T-cell (primary cell): Measurements from ENCODE around the gene MOBP. TPM values are rescaled to one million over a fixed set of nuclear protein-coding genes. Genes with fewer than 3 reads are reported as not detected.
"Not testable (repeated sequence)": the region's sequence is repeated elsewhere in the genome, so short reads cannot be mapped to it uniquely, and the experiment has no call there.

Experiments used
- ATAC-seq, 4 experiments: fragments of 200-7000 bp in 3 of 4; fragments of 150-1000 bp in 1 of 4; cut with Tn5 transposase; replicated peaks in 1 of 4; 1 replicate in 3 of 4; 2 replicates in 1 of 4; pipeline ENCODE4 v1.10.0; 2021; ENCODE audit warnings: moderate library complexity in 3 of 4, mild to moderate bottlenecking in 2 of 4, moderate number of reproducible peaks in 1 of 4
- CTCF ChIA-PET, 2 donors: fragments of 300-600 bp; sonication (Branson Sonifier 250); formaldehyde crosslinking; loops; one replicate each; lab custom pipeline; 2022; ENCODE audit warnings: antibody characterized with exemption in 2 of 2; lab: Charles Lee
- POLR2A ChIA-PET, 2 donors: fragments of 300-600 bp; sonication (Branson Sonifier 250); formaldehyde crosslinking; loops; one replicate each; lab custom pipeline; 2022; ENCODE audit warnings: antibody characterized with exemption in 2 of 2; lab: Charles Lee
- DNase-seq, 35 experiments: peaks; one replicate each; pipeline versions ENCODE4 v3.0.0 to v3.0.0-alpha.2; 2013 to 2023
- H3K27ac ChIP-seq: one replicate; pipeline ENCODE4 v1.5.1; 2013; ENCODE audit warnings: low read length
- H3K27me3 ChIP-seq, 2 experiments: replicated peaks in 1 of 2; 1 replicate in 1 of 2; 2 replicates in 1 of 2; pipeline versions ENCODE4 v1.6.1 to v1.7.0; 2013; ENCODE audit warnings: low read length in 1 of 2, mixed read lengths in 1 of 2; ENCODE audit not compliant: control insufficient read depth in 2 of 2, insufficient read depth in 2 of 2; ENCODE audit errors: extremely low read depth in 1 of 2
- H3K36me3 ChIP-seq, 2 donors: 1 replicate in 1 of 2; 2 replicates in 1 of 2; pipeline versions ENCODE4 v1.6.1 to v1.7.0; 2013; ENCODE audit warnings: low read length in 1 of 2; ENCODE audit not compliant: control insufficient read depth in 2 of 2, insufficient read depth in 1 of 2; ENCODE audit errors: extremely low read depth in 1 of 2
- H3K4me1 ChIP-seq, 2 experiments: 1 replicate in 1 of 2; 2 replicates in 1 of 2; pipeline versions ENCODE4 v1.6.1 to v1.7.0; 2013; ENCODE audit warnings: low read length in 2 of 2, mixed read lengths in 1 of 2; ENCODE audit not compliant: insufficient read depth in 2 of 2, control insufficient read depth in 1 of 2; ENCODE audit errors: extremely low read depth in 1 of 2
- H3K4me3 ChIP-seq, 2 donors: 1 replicate in 1 of 2; 2 replicates in 1 of 2; pipeline versions ENCODE4 v1.5.1 to v1.7.0; 2013; ENCODE audit warnings: mild to moderate bottlenecking in 2 of 2, low read length in 1 of 2, moderate library complexity in 1 of 2; ENCODE audit not compliant: control insufficient read depth in 1 of 2; ENCODE audit errors: extremely low read depth in 1 of 2
- H3K9me3 ChIP-seq: 2 replicates; pipeline ENCODE4 v1.7.0; 2013
- H3K27ac Mint-ChIP-seq, 2 donors: one replicate each; pipeline ENCODE4 v1.8.0; 2020 to 2021; ENCODE audit warnings: mild to moderate bottlenecking in 2 of 2, mixed read lengths in 2 of 2
- H3K27me3 Mint-ChIP-seq, 2 donors: one replicate each; pipeline ENCODE4 v1.8.0; 2021 to 2022; ENCODE audit warnings: mixed read lengths in 2 of 2
- H3K36me3 Mint-ChIP-seq: one replicate; pipeline ENCODE4 v1.8.0; 2021; ENCODE audit warnings: mixed read lengths
- H3K4me1 Mint-ChIP-seq, 3 donors: one replicate each; pipeline ENCODE4 v1.8.0; 2020 to 2022; ENCODE audit warnings: mixed read lengths in 3 of 3, mild to moderate bottlenecking in 1 of 3
- H3K4me3 Mint-ChIP-seq, 3 donors: one replicate each; pipeline ENCODE4 v1.8.0; 2020 to 2022; ENCODE audit warnings: mild to moderate bottlenecking in 3 of 3, mixed read lengths in 3 of 3, moderate library complexity in 3 of 3
- H3K9me3 Mint-ChIP-seq, 3 donors: one replicate each; pipeline ENCODE4 v1.8.0; 2020 to 2022; ENCODE audit warnings: mixed read lengths in 3 of 3
- WGBS: methylation state at CpG from one replicate; pipeline ENCODE4 v1.1.5; 2013; ENCODE audit warnings: missing lambda C conversion rate; ENCODE audit not compliant: insufficient coverage; 5-methylcytosine and 5-hydroxymethylcytosine counted together
- total RNA-seq, 35 experiments: library from RNA in 6 of 35; stranded (reverse) in 6 of 35; fragments of 120-200 nt in 1 of 35; gene quantifications; one replicate each; pipeline versions ENCODE4 v1.2.1 to v1.2.4 and lab custom pipeline; 2013 to 2026

The MOBP gene
- total RNA-seq, 5 donors from 2014 or later (not counting 1 experiment from before 2014, with no cell fraction given) = 0.20 TPM; not detected in 4

DNA sequence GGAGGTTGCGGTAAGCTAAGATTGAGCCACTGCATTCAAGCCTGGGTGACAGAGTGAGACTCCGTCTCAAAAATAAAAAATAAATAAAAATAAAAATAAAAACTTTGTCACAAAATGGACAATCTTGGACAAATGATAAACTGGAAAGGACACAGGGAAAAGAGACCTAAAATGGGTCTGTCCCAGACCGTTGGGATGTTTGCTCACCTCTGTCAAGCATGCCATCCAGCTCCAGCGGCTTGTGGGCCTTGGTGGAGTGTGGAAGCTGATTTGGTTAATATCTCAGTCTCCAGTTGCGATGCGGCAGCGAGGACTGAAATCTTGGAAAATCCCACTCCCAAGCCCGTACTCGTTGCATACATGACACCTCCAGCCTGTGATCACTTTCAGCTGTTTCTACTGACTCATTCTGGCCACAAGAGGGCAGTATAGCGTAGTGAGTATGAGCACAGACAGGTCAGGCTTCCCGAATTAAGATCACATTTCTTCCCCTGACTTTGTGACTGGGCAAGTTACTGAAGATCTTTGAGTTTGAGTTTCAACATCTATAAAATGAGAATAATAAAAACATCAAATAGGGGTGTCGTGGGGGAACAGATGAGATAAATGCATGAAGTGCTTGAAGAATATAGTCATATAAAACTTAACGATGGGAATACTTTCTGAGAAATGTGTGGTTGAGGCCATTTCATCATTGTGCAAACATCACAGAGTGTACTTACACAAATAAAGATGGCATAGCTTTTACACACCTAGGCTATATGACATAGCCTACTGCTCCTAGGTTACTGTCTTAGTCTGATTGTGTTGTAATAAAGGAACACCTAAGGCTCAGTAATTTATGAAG lies 19.6 kb upstream of the MOBP start:
- Histone ChIP-seq H3K4me3 (no peak overlapping the region), H3K4me1 (peaks cover 2% of the 10 kb centered on the region in 2 experiments), H3K36me3 (no peaks in the 10 kb centered on the region), H3K27ac (no peak overlapping the region), H3K27me3 (peaks cover 0 to 2% of the 10 kb centered on the region in 2 experiments), H3K9me3 (no peaks in the 10 kb centered on the region)
- ChIA-PET CTCF (interaction anchor here (0.6 to 2.3 kb wide), 8 partner anchors 11 to 869 kb away, joined by 3 to 12 read pairs (median 3); partner anchors contain the start of gene RPSA (in 1 of the 2)), POLR2A (interaction anchor here in 1 of 2 donors (1.3 kb wide), 1 partner anchor 40 kb away, joined by 3 read pairs; no protein-coding TSS in a partner anchor)
- no CpG with 5 or more reads among the region's 13 CpGs for WGBS
- Mint-ChIP-seq H3K4me3 (no peak overlapping the region), H3K27me3 (peaks cover 3 to 5% of the 10 kb centered on the region in 2 donors), H3K36me3 (no peaks in the 10 kb centered on the region), H3K4me1 (peaks cover 0 to 4% (median 1%) of the 10 kb centered on the region in 3 donors), H3K9me3 (no peaks in the 10 kb centered on the region), H3K27ac (no peak overlapping the region)
- peak; percentile 74 to 79 (median 76) for ATAC-seq
- DNase-seq = peak in 33 of 35 experiments; percentile 9 to 86 (median 35)

DNA sequence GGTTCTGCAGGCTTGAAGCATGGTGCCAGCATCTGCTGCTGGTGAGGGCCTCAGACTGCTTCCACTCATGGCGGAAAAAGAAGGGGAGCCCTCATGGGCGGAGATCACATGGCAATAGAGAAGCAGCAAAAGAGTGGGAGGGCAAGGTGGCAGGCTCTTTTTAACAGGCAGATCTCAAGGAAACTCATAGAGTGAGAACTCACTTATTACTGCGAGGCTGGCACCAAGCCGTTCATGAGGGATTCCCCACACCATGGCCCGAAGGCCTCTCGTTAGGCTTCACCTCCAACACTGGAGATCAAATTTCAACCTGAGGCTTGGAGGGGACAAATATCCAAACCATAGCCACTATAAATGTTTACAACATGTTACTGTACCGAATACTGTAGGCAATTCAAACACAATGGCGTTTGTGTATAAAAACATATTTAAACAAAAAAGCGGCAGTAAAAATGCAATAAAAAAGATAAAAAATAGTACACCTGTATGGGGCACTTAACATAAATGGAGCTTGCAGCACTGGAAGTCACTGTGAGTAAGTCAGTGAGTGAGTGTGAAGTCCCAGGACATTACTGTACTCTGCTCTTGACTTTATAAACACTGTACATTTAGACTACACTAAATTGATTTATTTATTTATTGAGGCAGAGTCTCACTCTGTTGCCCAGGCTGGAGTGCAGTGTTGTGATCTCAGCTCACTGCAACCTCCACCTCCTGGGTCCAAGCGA lies 18.8 kb upstream of the MOBP start:
- H3K27me3 Mint-ChIP-seq = peaks cover 3 to 9% of the 10 kb centered on the region in 2 donors
- H3K9me3 Mint-ChIP-seq = no peaks in the 10 kb centered on the region
- no peak overlapping the region for H3K27ac Mint-ChIP-seq
- H3K27ac ChIP-seq = no peak overlapping the region
- no peak overlapping the region for H3K4me3 ChIP-seq
- ChIA-PET POLR2A (no interaction called here), CTCF (interaction anchor here in 1 of 2 donors (0.6 to 1.4 kb wide), 3 partner anchors 10 to 71 kb away, joined by 3 read pairs; no protein-coding TSS in a partner anchor)
- no peaks in the 10 kb centered on the region for H3K36me3 Mint-ChIP-seq
- H3K4me1 ChIP-seq = peaks cover 2% of the 10 kb centered on the region in 2 experiments
- H3K36me3 ChIP-seq = no peaks in the 10 kb centered on the region
- 83% methylated on average over 4 of the region's 10 CpGs for WGBS
- peaks cover 0 to 4% (median 1%) of the 10 kb centered on the region in 3 donors for H3K4me1 Mint-ChIP-seq
- H3K9me3 ChIP-seq = no peaks in the 10 kb centered on the region
- peaks cover 0 to 2% of the 10 kb centered on the region in 2 experiments for H3K27me3 ChIP-seq
- no peak overlapping the region for H3K4me3 Mint-ChIP-seq
- no peak for DNase-seq
- no peak for ATAC-seq

- H3K27me3 Mint-ChIP-seq = peaks cover 3 to 13% of the 10 kb centered on the region in 2 donors
- Histone ChIP-seq H3K27me3 (peaks cover 0 to 2% of the 10 kb centered on the region in 2 experiments), H3K9me3 (no peaks in the 10 kb centered on the region), H3K36me3 (no peaks in the 10 kb centered on the region), H3K4me1 (peaks cover 2% of the 10 kb centered on the region in 2 experiments), H3K27ac (no peak overlapping the region), H3K4me3 (no peak overlapping the region)
- CTCF ChIA-PET = no interaction called here
- WGBS = no CpG with 5 or more reads among the region's 3 CpGs
- no peak for ATAC-seq
- DNase-seq = no peak
- H3K36me3 Mint-ChIP-seq = no peaks in the 10 kb centered on the region
- H3K9me3 Mint-ChIP-seq = no peaks in the 10 kb centered on the region
- peaks cover 0 to 4% (median 1%) of the 10 kb centered on the region in 3 donors for H3K4me1 Mint-ChIP-seq
- H3K27ac Mint-ChIP-seq = no peak overlapping the region
- POLR2A ChIA-PET = no interaction called here
- no peak overlapping the region for H3K4me3 Mint-ChIP-seq
Measured at GRCh38 chr3:39449796-39450195, 17.7 kb upstream of the MOBP start.

- no CpG with 5 or more reads among the region's 1 CpG for WGBS
- H3K4me1 ChIP-seq = no peaks in the 10 kb centered on the region
- H3K9me3 ChIP-seq = no peaks in the 10 kb centered on the region
- H3K9me3 Mint-ChIP-seq = no peaks in the 10 kb centered on the region
- H3K27ac ChIP-seq = no peak overlapping the region
- ATAC-seq (no peak), DNase-seq (no peak)
- H3K27me3 Mint-ChIP-seq = peaks cover 18 to 25% of the 10 kb centered on the region in 2 donors
- no peak overlapping the region for H3K4me3 Mint-ChIP-seq
- no peaks in the 10 kb centered on the region for H3K4me1 Mint-ChIP-seq
- H3K27me3 ChIP-seq = peaks cover 0 to 11% of the 10 kb centered on the region in 2 experiments
- no peak overlapping the region for H3K27ac Mint-ChIP-seq
- no peak overlapping the region for H3K4me3 ChIP-seq
- CTCF ChIA-PET = interaction anchor here (0.7 to 0.9 kb wide), 2 partner anchors 9 to 1791 kb away, joined by 3 read pairs; no protein-coding TSS in a partner anchor
- H3K36me3 ChIP-seq = no peaks in the 10 kb centered on the region
- POLR2A ChIA-PET = interaction anchor here in 1 of 2 donors (0.6 kb wide), 1 partner anchor 42 kb away, joined by 4 read pairs; no protein-coding TSS in a partner anchor
- H3K36me3 Mint-ChIP-seq = no peaks in the 10 kb centered on the region
Measured at GRCh38 chr3:39453134-39453533, 14.3 kb upstream of the MOBP start.

- H3K4me3 ChIP-seq, ATAC-seq, H3K36me3 Mint-ChIP-seq, H3K4me3 Mint-ChIP-seq, DNase-seq, H3K9me3 Mint-ChIP-seq, H3K4me1 Mint-ChIP-seq, H3K27ac Mint-ChIP-seq, H3K9me3 ChIP-seq, H3K27ac ChIP-seq, H3K4me1 ChIP-seq, POLR2A ChIA-PET, H3K36me3 ChIP-seq: not testable (repeated sequence)
- WGBS = 100% methylated on average over 5 of the region's 7 CpGs
- peaks cover 15 to 24% of the 10 kb centered on the region in 2 donors for H3K27me3 Mint-ChIP-seq
- CTCF ChIA-PET = interaction anchor here in 1 of 2 donors (1.1 kb wide), 1 partner anchor 8 kb away, joined by 4 read pairs; no protein-coding TSS in a partner anchor
- H3K27me3 ChIP-seq = peaks cover 0 to 11% of the 10 kb centered on the region in 2 experiments
Measured at GRCh38 chr3:39453872-39454271, 13.6 kb upstream of the MOBP start.
